NB4 (cell line): Measurements from ENCODE around the gene RHOH.

ENCODE experiments used
- DNase-seq: peaks from one replicate; pipeline ENCODE4 v3.0.0; 2010; ENCODE audit warnings: low read depth
- H3K4me3 ChIP-seq: one replicate; pipeline ENCODE4 v1.5.1; 2011; ENCODE audit warnings: mild to moderate bottlenecking, low read depth, low read length, moderate library complexity
- CTCF ChIP-seq: IDR thresholded peaks from one replicate; pipeline ENCODE4 v1.5.1; 2012; ENCODE audit warnings: low read depth, low read length
- MAX ChIP-seq: IDR thresholded peaks from 2 replicates; pipeline ENCODE4 v1.6.1; 2011; ENCODE audit warnings: low read depth, low read length
- MYC ChIP-seq: IDR thresholded peaks from 2 replicates; pipeline ENCODE4 v1.6.1; 2011; ENCODE audit warnings: low read depth, low read length
- POLR2A ChIP-seq: IDR thresholded peaks from 2 replicates; pipeline ENCODE4 v1.6.1; 2011; ENCODE audit warnings: mild to moderate bottlenecking; ENCODE audit not compliant: insufficient read length; ENCODE audit errors: extremely low read depth

RHOH gene

DNA sequence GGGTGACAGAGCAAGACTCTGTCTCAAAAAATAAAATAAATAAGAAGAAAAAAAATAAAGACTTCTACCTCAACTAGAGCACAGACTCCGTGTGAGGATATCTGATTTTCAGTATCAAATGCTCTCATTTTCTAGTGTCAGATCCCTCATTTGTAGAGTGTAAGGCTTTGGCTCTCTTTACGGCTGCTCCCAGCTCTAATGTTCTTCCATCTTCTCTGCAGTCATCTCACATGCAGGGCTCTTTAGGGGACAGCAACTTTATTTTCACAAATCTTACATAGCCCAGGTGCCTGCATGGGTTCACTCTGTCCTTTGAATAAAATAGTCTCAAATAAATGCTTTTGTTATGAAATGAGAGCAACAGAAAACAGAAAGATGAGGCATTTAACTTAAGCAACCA is 19.2 kb upstream of the RHOH start:
- no peak for DNase-seq
- no peak overlapping the region for H3K4me3 ChIP-seq
- TF ChIP-seq MYC, result no peak
- no peak for TF ChIP-seq POLR2A
- no peak for TF ChIP-seq CTCF
- TF ChIP-seq MAX, result no peak

GRCh38 chr4:40178672-40179071 is 18.2 kb upstream of the RHOH start:
- no peak overlapping the region for H3K4me3 ChIP-seq
- TF ChIP-seq CTCF (no peak), MYC (no peak), POLR2A (no peak), MAX (no peak)
- DNase-seq, result no peak

- no peak for DNase-seq
- no peak overlapping the region for H3K4me3 ChIP-seq
- TF ChIP-seq MAX (no peak), CTCF (no peak), POLR2A (no peak), MYC (no peak)
Observed at GRCh38 chr4:40179360-40179759, 17.5 kb upstream of the RHOH start.

- no peak overlapping the region for H3K4me3 ChIP-seq
- no peak for TF ChIP-seq CTCF
- peak; percentile 80 for DNase-seq
Observed at GRCh38 chr4:40180356-40180755, 16.5 kb upstream of the RHOH start.

GRCh38 chr4:40182001-40182400 is 14.8 kb upstream of the RHOH start:
- TF ChIP-seq CTCF, result no peak
- no peak for TF ChIP-seq MYC
- no peak for TF ChIP-seq MAX
- TF ChIP-seq POLR2A, result no peak
- DNase-seq, result no peak

GRCh38 chr4:40182954-40183353 is 13.9 kb upstream of the RHOH start:
- no peak for DNase-seq
- H3K4me3 ChIP-seq, result no peak overlapping the region
- TF ChIP-seq CTCF (no peak), MYC (no peak)

More at GRCh38 chr4:40182001-40182400, 14.8 kb upstream of the RHOH start:
- H3K4me3 ChIP-seq, result no peak overlapping the region
